ENCODE results near the gene AHNAK.
"Not testable (repeated sequence)": the region's sequence is repeated elsewhere in the genome, so short reads cannot be mapped to it uniquely, and the experiment has no call there.

AHNAK gene

DNA sequence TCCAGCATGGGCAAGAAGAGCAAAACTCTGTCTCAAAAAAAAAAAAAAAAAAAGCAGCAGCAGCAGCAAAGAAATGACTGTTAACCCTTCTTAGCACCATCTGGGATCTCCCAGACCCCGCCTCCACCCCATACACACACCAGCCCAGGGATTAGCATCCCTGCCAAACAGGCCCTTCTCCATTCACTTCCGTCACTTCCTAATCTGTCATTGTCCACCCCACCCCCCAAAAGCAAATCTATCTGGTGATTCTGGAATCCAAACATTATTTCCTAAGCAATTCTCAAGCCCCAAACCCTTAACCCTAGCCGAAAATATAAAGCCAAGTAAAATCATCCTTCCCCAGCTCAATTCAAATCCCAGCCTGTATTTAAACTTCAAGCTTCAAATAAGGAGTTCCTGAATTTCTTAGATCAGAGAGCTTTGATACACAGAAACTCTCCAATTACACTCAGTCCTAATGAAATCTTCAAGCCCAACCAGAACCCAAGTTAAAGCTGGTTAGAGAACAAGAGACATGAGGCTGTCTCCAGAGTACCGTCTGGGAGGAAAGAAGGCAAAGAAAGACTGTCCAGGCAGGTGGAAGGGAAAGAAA, 6.0 kb upstream of the AHNAK start:
- DNase-seq = no peak

DNA sequence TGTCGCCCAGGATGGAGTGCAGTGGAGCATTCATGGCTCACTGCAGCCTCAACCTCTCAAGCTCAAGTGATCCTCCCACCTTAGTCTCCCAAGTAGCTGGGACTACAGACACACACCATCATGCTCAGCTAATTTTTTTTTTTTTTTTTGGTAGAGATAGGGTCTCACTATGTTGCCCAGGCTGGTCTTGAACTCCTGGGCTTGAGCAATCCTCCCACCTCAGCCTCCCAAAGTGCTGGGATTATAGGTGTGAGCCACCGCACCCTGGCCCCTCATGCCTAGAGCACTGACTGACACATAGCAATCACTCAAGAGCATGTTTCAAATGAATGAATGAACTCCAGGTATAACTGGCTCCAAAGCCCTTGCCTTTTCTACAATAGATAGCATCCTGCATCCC, 3.9 kb upstream of the AHNAK start:
- not testable (repeated sequence) for DNase-seq

DNA sequence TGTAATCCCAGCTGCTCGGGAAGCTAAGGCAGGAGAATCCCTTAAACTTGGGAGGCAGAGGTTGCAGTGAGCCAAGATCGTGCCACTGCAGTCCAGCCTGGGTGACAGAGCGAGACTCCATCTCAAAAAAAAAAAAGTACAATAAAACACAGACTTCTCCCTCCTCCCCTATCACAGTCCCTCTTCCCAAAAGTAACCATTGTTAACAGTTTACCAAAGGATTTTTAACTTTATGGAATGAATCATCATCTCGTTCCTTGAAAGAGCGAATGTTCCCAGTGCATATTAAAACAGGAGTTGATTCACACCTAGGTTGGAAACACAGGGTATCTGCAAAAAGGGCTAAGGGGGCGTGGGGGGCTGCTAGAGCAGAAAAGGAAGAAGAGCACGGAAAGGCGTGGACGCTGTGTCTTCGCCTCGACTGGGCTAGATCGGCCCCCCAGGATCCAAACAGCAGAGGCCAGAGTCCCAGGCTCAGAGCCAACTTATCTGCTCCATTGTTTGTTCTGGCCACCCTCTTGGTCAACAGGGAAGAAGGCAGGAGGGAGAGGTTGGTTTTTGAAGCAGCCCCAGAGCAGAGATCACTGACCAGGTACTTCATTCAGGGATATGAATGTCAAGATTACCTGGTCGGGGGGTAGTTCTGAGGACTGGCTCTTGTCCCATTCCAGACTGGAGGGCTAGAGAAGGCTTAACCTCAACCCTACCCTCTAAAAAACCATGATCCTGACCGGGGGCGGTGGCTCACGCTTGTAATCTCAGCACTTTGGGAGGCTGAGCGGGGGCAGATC, 2.1 kb upstream of the AHNAK start:
- no peak for DNase-seq

DNA sequence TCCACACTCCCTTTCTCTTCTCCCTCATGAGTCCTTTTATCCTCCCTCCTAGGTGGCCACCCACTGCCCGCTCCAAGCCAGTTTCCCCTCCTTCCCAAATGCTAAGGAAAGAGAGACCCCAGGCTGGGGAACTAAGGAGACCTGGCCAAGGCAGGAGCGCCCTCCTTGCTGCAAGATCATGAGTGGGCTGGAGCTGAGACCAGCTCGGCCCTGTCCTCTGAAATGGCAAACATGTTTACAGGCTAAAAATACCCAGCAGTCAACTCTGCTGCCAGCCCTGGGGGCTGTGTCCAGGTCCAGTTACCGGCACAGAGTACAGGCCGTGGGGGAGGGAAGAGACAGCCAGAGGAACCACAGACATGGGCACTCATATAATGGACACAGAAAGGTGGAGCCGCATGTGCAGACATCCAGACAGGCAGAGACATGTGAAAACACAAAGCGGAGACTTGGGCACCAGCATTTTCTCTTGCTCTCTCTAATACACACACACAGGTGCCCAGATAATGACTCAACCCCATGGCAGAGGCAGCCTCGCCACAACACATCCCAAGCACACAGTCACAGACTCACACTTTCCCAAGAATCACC, 1.2 kb upstream of the AHNAK start:
- no peak for DNase-seq

DNA sequence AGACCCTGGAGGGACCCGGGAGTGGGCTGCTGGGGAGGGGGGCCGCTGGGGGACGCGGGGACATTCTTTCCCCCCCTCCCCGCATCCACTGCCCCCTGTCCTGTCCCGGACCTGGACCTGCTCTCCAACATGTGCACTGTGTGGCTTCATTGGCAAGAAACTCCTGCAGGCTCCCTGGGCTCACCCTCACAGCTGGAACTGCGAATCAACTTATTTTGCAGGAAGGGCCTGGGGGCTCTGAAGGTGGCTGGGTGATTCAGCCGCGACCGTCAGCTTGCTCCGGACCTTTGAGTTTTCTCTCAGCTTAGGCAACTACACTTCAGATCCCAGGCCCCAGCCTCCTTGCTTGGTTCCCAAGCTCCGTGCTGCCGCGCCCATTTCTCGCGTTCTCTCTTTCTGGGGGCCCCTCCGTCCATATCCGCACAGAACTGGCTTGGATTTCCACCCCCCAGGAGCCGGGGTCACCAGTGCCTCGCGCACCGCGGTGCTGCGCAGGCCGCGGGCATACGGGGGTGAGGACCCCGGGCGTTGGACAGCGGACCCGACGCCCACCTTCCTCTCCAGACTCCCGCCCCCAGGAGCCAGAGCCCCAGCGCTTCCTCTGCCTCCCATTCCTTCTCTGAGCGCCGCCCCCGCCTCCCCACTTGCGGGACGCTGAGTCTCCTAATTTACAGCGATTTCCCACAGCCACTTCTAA, 471 bp upstream of the AHNAK start:
- no peak for DNase-seq

DNA sequence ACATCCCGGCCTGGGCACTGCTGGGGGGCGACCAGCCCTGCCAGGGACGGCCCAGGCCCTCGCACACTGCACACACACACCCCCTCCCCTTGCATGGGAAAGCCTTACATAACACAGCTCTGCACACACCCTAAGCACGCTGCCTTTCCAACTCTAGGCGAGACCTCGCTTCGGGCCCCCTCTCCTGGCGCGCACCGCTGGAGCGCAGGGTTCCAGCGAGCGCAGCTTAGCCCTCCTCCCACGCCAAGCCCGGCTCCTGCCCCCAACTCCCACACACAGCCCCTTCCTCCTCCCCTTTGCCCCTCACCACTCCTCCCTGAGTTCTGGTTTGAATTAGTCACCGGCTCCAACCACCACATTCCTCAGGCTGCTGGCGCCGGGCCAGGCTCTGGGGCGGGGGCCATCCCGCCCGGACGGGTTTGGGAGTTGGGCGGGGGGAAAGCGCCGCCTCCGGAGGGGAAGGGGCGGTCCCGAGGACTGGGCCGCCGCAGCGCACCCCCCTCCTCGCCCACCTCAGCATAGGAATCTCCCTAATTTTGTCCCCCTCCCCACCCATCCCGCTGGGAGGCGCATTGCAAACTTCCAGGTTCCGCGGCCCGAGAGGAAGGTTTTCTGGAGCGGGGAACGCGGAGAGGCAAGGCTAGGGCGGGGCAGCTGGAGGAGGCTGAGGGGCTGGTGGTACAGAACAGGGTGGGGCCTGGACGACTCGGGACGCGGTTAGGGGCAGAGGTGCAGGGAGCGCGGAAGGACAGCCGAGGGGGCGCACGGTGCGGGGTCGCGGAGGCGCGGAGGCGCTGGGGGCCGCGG, 966 bp downstream of the AHNAK start:
- DNase-seq = no peak

DNA sequence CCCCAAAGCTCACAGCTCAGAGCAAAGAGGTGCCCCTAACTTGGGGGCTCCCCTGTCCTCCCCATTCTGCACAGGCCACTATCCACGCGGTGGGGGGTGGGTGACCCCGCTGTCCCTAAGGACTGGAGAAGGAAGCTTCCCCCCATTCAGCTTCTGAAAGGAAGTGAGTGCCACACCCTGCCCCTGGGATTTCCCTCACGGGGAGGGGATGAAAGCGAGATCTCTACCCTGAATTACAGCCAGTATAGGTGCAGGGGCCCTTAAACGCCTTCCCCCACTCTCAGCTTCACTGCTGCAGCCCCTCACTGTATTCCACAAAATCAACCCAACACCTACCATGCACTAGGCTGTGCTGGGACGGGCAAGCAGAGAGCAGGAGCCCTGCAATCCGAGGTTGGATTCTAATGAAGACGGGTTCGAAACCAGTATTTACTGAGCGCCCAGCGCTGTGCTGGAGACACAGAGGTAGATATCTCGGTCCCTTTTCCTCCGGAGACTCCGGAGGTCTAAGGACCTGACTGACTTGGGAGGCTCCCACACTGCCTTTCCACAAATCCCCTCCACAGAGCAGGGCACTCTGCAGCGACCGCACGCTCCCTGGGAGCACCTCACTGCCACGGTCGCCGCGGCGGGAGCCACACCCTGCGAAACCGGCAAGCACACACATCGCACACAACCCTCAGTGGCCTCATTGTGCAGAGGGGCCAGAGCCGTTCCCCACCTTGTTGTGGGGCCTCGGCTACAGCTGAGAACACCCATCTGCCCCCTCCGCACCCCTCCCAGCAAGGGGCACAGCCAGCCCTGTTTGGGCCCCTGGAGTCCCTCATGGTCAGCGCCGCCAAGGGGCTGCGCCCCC, 1.8 kb downstream of the AHNAK start:
- DNase-seq = no peak

DNA sequence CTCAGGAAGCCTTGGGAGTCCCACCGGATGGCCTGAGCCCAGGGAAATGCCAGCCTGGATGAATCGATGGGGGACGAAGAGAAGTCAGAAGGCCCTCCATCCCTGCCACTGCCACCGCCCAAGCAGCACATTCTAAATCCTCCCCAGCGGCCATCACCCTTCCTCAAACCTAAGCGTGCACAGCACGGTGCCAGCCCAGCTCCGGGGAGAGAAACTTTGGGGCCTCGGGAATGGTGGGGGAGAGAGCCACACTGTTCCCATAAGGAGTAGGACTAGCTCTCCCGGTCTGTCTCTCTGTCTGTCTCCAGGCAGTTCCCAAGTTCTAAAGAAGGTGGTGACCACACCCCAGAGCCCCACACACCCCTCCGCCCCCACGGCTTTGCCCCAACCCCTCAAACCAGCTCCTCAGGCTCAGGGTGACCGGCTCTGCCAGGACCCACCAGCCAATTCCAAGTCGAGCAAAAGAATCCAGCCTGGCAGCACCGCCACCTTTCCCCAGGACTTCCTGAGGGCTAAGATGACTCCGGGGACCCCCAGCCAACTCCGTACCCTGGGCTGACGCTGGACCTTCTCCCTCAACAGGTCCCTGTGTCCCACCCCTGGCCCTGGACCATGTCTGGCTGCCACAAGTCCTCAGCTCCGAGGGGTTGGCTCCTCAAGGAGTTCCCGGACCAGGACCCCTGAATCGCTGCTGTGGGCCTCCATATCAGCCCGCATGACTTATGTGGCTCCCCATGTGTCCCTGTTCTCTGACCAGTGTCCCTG, 2.7 kb downstream of the AHNAK start:
- DNase-seq = no peak

DNA sequence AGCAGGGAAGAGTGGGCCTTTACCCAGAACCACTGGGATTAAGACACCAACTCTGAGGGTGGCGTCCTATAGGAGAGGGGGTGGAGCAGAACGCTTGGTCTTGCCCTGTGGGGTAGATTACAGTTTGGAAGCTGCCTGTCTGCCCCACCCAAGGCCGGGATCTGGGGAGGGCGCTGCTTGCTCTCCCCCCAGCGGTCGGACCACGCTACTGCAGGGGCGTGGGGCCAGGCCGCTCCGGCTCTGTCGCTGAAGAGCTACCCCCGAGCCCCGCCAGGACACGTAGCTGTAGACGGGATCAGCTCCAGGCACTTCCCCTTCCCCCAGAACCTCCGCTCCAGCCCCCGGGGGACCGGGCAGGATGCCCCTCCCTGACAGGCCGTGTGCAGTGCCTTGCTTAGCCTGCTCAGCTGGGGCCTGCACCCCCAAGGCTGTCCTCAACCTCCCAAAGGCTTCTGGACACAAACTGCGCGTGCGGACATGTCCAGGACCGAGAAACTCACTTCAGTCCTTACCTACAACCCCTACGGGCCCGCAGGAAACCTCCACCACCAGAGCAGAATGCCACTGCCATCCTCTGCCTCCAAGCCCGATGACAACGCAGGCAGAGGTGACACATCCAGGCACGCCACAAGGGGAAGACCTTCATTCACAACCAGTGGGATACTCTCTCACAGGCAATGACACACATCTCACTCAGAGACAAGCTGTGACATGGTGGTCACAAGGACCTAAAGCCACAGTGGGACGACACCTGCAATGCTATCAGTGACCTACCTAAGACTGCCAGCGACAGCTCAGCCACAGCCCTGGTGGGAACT, 3.6 kb downstream of the AHNAK start:
- no peak for DNase-seq

DNA sequence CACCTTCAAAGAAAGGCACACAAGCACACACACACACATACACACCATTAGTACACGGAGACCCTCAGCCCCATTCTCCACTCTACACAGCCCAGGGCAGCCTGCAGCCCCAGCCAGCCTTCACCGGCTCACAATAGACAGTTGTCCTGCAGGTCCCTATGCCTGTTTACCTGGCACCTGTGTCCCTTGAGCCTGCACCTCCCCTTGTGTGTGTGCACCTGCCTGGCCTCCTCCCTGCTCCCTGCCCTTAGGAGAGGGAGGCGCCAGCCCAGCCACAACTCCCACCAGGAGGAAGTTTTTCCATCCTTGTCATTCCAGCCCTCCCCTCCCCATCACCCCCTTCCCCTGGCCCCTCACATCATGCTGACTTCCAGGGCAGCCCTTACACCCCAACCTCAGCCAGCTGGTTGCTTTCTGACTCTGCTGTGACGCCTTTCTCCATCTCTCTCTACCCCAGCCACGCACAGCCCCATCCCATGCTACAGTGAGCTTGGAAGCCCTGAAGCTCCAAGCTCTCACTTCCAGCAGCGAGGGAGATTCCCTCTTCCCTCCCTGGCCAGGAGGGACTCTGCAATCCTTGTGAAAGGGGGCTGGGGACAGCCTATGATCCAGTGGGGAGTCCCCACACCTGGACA, 4.4 kb downstream of the AHNAK start:
- peak; percentile 26 for DNase-seq

DNA sequence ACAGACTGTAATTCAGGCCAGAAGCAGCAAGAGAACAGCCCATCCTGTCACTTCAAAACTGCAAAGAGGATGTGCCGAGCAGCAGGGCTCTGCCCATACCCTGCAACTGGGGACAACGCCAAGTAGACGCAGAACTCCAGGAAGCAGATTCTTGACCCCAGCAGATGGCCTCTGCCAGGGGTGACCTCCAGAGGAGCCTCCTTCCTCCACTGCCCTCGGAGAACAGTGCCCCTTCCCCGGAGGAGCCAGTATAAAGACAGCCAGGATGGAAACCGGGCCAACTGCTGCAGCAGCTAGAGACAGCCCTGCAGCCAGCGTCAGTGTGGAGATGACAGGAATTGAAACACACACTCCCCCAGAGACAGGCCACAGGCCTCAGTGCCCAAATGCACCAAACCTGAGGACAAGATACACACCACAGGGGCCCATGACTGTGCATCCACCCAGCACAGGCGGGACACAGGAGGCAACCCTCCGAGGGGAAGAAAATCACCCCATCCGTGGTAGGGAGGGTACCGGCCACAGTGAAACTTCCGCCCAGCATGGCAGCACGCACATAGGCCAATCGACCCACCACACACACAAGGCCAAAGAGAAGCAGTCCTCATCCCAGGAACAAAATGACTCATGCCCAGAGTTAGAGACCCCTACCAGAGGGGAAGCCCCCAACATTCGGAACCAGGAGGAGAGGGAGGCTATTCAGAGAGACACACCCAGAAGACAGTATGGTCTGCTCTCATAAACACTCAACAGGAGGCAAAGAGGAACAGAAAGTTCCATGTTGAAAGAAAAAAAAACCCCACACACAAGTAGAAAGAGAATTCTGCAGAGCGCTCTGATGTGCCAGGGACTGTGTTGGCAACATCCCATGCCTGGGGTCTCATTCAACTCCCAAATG, 5.6 kb downstream of the AHNAK start:
- no peak for DNase-seq

DNA sequence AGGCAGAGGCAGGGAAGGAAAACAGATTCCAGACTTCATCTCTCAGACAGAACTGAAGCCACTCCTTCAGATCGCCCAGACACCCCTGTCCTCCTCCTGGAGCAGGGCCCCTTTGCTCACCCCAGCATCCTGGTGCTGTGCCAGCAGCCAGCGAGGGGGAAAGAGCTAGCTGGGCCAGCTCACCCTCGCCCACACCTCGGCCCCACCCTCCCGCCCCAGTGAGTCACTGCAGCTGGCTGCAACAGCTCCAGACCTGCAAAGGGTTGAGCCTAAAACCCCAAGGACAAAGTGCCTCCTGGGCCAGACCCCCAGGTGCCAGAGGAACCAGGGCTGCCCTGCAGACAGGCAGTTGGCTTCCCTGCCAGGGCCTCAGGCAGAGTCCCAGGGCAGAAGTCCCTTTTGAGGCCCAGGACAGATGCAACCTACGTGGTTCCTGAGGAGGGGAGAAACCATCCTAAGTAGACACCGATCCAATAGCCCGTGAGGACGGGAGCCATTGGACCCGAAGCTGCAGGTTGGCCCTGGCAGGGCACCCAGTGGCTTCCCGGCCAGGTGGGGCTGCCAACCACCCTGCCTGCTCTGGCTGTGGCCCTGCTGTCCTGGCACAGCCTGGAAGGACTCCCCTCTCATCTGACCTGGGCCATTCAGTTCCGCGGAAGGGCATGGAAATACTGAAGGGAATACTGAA, 7.2 kb downstream of the AHNAK start:
- DNase-seq = no peak

DNA sequence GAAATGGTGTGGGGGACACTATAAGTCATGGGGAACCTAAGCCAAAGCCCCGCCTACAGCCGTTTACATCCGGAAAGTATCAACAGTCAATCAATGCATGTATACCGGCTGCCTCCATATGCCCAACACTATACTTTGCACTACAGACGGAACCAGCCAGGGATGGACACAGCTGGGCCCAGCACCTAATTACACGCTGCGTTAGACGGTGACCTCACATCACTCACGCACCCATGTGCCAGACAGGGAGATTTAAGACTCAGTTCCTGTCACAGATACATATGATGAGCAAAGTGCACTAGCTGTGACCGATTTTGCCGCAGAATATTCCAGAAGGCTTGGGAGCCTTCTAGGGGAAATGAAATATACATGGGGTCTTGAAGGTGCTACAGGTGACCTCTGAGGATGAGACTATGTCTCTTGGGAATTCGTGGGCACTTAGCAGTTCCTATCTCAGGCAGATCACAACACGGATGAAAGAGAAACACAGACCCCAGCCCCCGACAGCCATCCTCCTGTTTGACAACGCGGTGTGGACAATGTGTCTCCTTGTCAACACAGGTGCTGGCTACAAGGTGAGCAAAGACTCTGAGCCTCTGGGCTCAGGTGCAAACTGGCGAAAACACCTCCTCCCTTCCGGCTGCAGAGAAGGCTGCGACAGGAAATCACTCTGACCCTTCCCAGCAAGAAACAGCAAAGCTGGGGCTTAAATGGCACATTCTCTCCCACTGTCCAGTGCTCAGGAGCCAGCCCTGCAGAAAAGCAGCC, 8.0 kb downstream of the AHNAK start:
- no peak for DNase-seq

DNA sequence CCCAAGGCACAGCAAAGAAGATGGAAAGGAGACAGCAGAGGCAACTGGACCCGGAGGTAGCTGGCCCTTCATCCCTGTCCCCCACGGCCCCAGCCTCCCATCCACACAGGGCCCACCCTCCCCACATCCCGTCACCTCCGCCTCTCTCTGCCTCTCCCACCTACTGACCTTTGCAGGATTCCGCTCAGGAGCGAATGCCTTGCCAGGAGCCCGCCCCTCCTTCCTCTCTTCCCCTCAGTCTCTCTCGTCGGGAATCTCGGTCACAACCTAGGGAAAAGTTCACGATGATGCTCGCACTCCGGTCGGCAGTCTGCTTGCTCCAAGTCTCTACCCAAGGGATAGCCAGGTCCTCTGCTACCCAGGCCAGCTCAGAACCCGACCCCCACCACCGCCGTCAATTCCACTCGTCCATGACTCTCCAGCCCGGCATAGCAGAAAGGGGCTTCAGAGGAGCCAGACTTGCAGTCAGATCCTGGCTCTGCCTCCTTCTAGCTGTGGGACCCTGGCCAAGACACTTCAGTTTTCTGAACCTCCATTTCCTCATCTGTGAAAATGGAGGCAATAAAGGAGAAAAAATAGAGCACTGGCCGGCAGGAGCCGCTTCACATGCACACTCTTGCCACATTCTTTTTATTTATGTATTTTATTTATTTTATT, 10.2 kb downstream of the AHNAK start:
- no peak for DNase-seq

DNA sequence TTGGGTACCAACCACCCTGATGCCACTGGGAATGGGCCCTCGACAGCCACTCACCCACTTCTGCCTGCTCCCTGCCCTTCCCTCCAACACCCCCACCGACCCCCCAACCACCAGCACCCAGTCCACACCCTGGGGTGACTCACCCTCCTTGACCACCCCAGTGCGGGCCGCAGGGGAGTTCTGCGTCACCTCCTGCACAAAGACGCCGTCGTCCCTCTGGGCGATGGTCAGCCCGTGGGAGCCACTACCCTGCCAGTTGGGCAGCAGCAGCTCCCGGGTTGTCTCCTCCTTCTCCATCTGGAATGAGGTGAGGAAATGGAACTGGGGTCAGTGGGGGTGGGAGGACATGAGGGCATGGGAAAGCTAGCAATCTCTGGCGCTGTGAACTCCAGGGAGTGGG, 10.8 kb downstream of the AHNAK start:
- DNase-seq = no peak

DNA sequence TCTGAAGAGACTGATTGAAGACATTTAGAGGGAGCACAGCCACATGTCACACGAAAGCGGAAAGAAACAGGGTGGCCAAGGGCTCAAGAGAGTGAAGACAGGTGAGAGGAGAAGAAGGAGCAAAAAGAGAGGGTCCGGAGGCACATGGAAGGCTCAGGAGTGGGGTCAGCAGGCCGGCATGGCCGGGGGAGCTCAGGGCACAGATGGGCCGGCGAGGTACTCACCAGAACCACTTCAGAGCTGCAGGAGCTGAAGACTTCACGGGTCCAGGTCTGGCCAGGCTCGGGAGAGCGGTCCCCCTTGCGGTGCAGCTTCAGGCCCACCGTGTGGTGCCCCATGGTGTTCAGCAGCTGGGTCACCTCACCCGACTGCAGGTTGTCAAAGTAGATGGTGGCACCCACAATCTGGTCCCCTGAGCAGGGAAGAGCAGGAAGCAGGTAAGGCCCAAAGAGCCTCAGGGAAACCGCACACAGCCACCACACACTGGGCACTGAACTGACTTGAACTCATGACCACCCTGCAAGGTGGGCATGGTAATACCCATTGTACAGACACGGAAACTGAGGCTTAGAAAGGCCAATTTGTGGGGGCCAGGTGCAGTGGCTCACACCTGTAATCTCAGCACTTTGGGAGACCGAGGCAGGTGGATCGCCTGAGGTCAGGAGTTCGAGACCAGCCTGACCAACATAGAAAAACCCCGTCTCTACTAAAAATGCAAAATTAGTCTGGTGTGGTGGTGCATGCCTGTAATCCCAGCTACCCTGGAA, 11.6 kb downstream of the AHNAK start:
- no peak for DNase-seq

All from NCI-H1417 treated with DMSO at 0.1 percent for 48 hours (cell line).